ENCODE measurements around the gene EFNA2.

EFNA2 gene

DNA sequence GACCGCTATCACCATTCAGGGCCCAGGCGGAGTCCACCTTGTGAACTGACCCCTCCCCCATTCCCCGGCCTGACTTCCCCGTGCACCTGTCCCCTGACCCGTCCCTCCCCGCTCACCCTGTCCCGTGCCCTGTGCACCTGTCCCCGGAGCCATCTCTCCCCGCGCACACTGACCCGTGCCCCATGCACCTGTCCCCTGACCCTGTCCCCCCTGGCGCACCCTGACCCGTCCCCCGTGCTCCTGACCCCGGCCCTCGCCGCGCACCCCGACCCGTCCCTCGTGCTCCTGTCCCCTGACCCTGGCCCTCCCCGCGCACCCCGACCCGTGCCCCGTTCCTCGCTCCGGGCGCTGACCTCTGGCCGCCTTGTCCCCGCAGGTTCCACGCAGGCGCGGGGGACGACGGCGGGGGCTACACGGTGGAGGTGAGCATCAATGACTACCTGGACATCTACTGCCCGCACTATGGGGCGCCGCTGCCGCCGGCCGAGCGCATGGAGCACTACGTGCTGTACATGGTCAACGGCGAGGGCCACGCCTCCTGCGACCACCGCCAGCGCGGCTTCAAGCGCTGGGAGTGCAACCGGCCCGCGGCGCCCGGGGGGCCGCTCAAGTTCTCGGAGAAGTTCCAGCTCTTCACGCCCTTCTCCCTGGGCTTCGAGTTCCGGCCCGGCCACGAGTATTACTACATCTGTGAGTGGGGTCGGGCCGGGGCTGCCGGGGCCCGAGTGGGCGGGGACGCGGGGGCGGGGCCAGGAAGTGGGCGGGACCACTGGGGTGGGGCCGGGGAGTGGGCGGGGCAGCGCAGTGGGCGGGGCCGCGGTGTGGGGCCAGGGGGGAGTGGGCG is 9.7 kb downstream of the EFNA2 start:
- TF ChIP-seq, protein P1, sequence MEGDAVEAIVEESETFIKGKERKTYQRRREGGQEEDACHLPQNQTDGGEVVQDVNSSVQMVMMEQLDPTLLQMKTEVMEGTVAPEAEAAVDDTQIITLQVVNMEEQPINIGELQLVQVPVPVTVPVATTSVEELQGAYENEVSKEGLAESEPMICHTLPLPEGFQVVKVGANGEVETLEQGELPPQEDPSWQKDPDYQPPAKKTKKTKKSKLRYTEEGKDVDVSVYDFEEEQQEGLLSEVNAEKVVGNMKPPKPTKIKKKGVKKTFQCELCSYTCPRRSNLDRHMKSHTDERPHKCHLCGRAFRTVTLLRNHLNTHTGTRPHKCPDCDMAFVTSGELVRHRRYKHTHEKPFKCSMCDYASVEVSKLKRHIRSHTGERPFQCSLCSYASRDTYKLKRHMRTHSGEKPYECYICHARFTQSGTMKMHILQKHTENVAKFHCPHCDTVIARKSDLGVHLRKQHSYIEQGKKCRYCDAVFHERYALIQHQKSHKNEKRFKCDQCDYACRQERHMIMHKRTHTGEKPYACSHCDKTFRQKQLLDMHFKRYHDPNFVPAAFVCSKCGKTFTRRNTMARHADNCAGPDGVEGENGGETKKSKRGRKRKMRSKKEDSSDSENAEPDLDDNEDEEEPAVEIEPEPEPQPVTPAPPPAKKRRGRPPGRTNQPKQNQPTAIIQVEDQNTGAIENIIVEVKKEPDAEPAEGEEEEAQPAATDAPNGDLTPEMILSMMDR (IDR thresholded peaks at IDR 0.05; ENCODE audit: borderline replicate concordance, control extremely low read depth, extremely low read depth, insufficient read depth, missing control alignments): no peak
- in situ Hi-C loops (cut with MboI; ENCODE audit: low sequenced_read_pairs, unreplicated experiment): no loop called here
- peak; percentile 78 for DNase-seq (ENCODE audit: low spot score)

DNA sequence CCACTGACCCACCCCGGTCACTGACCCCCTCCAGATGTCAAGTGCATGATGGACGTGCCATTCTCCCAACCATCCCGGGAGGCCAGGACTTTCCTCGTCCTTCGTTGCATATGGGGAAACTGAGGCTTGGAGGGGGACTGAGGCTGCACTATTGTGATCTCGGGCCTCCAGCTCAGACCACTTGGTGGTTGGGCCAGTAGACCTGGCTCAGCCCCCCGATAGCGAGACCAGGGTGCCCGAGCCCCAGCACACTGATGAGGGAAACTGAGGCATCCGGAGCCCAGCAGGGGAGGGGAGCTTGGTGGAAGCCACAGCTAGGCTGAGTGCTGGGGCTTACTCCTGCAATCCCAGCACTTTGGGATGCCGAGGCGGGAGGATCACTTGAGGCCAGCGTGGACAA is 10.4 kb downstream of the EFNA2 start:
- in situ Hi-C loops (cut with MboI; ENCODE audit: low sequenced_read_pairs, unreplicated experiment): no loop called here
- DNase-seq (ENCODE audit: low spot score): no peak
- TF ChIP-seq, protein P1 (IDR thresholded peaks at IDR 0.05; ENCODE audit: borderline replicate concordance, control extremely low read depth, extremely low read depth, insufficient read depth, missing control alignments): no peak

DNA sequence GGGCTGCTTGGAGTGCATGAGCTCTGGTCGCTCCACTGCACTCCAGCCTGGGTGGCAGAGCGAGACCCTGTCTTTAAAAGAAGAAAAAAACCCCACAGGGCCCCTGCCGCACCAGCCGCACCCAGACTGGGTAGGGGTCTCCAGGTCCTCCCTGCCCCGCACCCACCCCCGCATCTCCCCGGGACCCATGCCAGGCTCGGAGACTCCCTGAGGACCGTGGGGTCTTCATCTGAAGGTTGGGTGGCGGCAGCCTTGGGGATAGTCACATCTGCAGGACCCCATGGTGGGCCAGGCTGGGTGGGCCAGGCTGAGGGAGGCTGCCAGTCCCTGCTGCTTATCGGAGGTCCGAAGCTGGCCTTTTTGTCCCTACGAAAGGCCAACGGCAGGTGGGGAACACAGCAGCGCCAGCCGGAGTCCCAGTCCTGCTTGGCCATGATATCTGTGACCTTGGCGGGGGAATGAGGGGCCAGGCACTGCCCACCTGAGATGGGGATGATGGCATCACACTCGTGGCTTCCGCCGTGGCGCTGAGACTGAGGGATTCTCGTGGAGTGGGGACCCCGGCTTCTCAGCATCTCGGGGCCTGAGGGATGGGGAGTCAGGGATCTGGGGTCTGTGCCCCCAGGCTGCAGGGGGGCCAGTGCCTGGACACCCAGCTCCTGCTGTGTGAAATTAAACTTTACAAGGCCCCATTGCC is 11.1 kb downstream of the EFNA2 start:
- in situ Hi-C loops (cut with MboI; ENCODE audit: low sequenced_read_pairs, unreplicated experiment): no loop called here
- TF ChIP-seq, protein P1 (IDR thresholded peaks at IDR 0.05; ENCODE audit: borderline replicate concordance, control extremely low read depth, extremely low read depth, insufficient read depth, missing control alignments): no peak
- no peak for DNase-seq (ENCODE audit: low spot score)

DNA sequence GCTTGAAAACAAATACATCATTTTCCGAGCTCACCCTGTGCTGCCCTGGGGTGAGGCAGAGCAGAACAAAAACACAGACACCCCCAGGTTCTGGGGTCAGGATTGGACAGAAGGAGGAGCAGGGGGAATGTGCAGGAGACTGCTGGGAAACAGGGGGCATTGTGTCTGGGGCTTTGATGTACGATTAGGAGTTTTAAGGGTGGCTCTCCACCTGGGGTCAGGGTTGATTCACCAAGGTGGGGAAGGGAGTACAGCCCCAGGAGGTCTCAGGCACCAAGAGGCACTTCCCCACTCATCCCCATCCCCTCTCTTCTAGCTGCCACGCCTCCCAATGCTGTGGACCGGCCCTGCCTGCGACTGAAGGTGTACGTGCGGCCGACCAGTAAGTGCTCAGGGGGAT is 12.6 kb downstream of the EFNA2 start:
- TF ChIP-seq, protein P1 (IDR thresholded peaks at IDR 0.05; ENCODE audit: borderline replicate concordance, control extremely low read depth, extremely low read depth, insufficient read depth, missing control alignments): no peak
- DNase-seq (ENCODE audit: low spot score): no peak
- in situ Hi-C loops (cut with MboI; ENCODE audit: low sequenced_read_pairs, unreplicated experiment): no loop called here

DNA sequence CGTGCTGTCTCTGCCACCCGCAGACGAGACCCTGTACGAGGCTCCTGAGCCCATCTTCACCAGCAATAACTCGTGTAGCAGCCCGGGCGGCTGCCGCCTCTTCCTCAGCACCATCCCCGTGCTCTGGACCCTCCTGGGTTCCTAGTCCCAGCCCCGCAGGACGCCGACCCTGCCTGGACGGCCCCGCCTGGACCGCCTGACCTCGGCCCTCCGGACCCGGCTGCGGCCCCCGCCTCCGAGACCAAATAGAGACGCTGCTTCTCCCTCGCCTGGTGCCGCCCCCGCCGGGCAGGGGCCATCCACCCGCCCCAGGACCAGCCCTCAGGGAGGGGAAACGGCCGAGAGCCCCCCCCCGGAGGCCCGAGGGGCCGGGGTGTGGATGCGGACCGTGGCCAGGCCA is 14.1 kb downstream of the EFNA2 start:
- no peak for DNase-seq (ENCODE audit: low spot score)
- in situ Hi-C loops (cut with MboI; ENCODE audit: low sequenced_read_pairs, unreplicated experiment): no loop called here
- TF ChIP-seq, protein P1 (IDR thresholded peaks at IDR 0.05; ENCODE audit: borderline replicate concordance, control extremely low read depth, extremely low read depth, insufficient read depth, missing control alignments): no peak

DNA sequence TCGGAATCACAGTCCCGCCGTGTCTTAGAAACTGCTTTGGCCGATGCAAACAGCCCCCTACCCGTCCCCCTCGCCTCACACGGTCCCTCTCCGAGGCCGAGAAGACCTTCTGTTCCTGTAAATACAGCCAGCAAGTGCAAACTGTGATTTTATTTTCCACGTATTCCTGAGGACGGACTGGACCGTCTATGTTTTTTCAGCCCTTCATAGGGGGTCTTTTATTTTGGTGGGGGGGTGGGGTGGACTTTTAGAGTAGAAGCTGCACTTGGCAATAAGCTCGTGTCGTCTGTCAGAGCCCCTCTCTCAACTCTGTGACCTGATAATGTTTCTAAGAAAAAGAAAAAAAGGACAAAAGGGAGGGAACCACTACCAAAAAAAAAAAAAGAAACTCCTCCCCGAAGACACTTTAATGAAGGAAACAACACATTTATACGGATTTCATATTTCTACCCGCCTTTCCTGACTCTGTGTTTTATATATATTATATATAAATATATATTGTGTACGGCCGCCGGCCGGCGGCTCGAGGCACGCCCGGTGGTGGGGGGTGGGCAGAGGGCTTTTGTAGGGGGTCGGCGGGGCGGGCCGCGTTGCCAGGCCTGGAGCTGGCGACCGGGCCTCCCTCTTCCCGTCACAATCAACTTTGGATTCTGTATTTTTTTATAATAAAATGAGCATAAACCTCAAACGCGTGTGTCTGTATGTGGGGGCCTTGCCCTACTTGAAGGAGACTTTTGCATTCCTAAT is 15.2 kb downstream of the EFNA2 start:
- DNase-seq (ENCODE audit: low spot score): no peak
- in situ Hi-C loops (cut with MboI; ENCODE audit: low sequenced_read_pairs, unreplicated experiment): no loop called here
- TF ChIP-seq, protein P1 (IDR thresholded peaks at IDR 0.05; ENCODE audit: borderline replicate concordance, control extremely low read depth, extremely low read depth, insufficient read depth, missing control alignments): no peak

Data from GM13976 (cell line).